Gastrocnemius medialis (tissue), 4 donors: ENCODE measurements around the gene WDR86. TPM values are rescaled to one million over a fixed set of nuclear protein-coding genes. Genes with fewer than 3 reads are reported as not detected.

ENCODE experiments used
- ATAC-seq, 2 donors: fragments of 150-250 bp; one replicate each; pipeline ENCODE4 v1.9.1; 2016
- DNase-seq, 2 donors: peaks; one replicate each; pipeline ENCODE4 v3.0.0-alpha.2; 2019
- H3K27ac ChIP-seq, 4 donors: fragments of 200-600 bp; sonication (generic); 1 replicate in 1 of 4; 2 replicates in 3 of 4; pipeline ENCODE4 v1.5.1; 2016 to 2018; ENCODE audit warnings: mild to moderate bottlenecking in 2 of 4, moderate library complexity in 1 of 4
- H3K27me3 ChIP-seq, 3 donors: fragments of 200-600 bp; sonication (generic) in 2 of 3; 1 replicate in 1 of 3; 2 replicates in 2 of 3; pipeline versions ENCODE4 v1.5.1 to v1.6.0; 2016 to 2019; ENCODE audit warnings: mild to moderate bottlenecking in 1 of 3, moderate library complexity in 1 of 3
- H3K36me3 ChIP-seq, 2 donors: fragments of 200-600 bp; sonication (generic) in 1 of 2; one replicate each; pipeline ENCODE4 v1.5.1; 2017 to 2018
- H3K4me1 ChIP-seq, 2 donors: fragments of 200-600 bp; sonication (generic) in 1 of 2; one replicate each; pipeline ENCODE4 v1.5.1; 2016 to 2017; ENCODE audit warnings: mild to moderate bottlenecking in 2 of 2
- H3K4me3 ChIP-seq, 4 donors: fragments of 200-600 bp; sonication (generic) in 3 of 4; 1 replicate in 1 of 4; 2 replicates in 3 of 4; pipeline ENCODE4 v1.5.1; 2016 to 2019; ENCODE audit warnings: mild to moderate bottlenecking in 2 of 4
- H3K9me3 ChIP-seq, 3 donors: fragments of 200-600 bp; sonication (generic) in 2 of 3; 1 replicate in 1 of 3; 2 replicates in 2 of 3; pipeline ENCODE4 v1.5.1; 2016 to 2019
- CTCF ChIP-seq, 5 experiments: fragments of 450-650 bp in 3 of 5; fragments of 200-600 bp in 2 of 5; sonication (generic) in 2 of 5; IDR thresholded peaks in 4 of 5; conservative IDR thresholded peaks in 1 of 5; 1 replicate in 4 of 5; 2 replicates in 1 of 5; pipeline ENCODE4 v1.5.1; 2016 to 2019; ENCODE audit warnings: antibody characterized with exemption in 5 of 5, mild to moderate bottlenecking in 3 of 5, moderate library complexity in 3 of 5
- POLR2A ChIP-seq, 2 donors: fragments of 450-650 bp; IDR thresholded peaks; one replicate each; pipeline ENCODE4 v1.6.1; 2017; ENCODE audit warnings: antibody characterized with exemption in 2 of 2, mild to moderate bottlenecking in 2 of 2, moderate library complexity in 2 of 2
- in situ Hi-C, 4 donors: fragments of 200-750 bp; cut with MboI; loops; one replicate each; pipeline versions ENCODE4 v1.15.0 to v1.8.0; 2017; ENCODE audit warnings: low sequenced_read_pairs in 4 of 4
- intact Hi-C: fragments of 100-400 bp; cut with DNase I; formaldehyde crosslinking; loops from one replicate; pipeline ENCODE4 v1.15.1; 2023; ENCODE audit warnings: low total_unique reads
- total RNA-seq, 4 donors: library from RNA; depleted of rRNA; stranded (reverse); fragments of >200 nt; gene quantifications; one replicate each; pipeline versions ENCODE4 v1.1.0 to v1.2.3, GENCODE V29; 2016

WDR86 gene
- total RNA-seq, 4 donors from 2014 or later, result 0.13 to 0.31 TPM; not detected in 2

- in situ Hi-C loops, result no loop called here
- intact Hi-C loops, result no loop called here
- DNase-seq (peak in 1 of 2 donors; percentile 3), ATAC-seq (no peak)
- Histone ChIP-seq H3K9me3 (peaks cover 0 to 11% (median 0%) of the 10 kb centered on the region in 3 donors), H3K27ac (no peak overlapping the region), H3K36me3 (no peaks in the 10 kb centered on the region), H3K4me3 (no peak overlapping the region), H3K4me1 (no peaks in the 10 kb centered on the region), H3K27me3 (no peaks in the 10 kb centered on the region)
- no peak for TF ChIP-seq CTCF (IDR thresholded peaks at IDR 0.05 in 4 of 5, conservative IDR thresholded peaks at IDR 0.05 in 1 of 5)
- no peak for TF ChIP-seq POLR2A (IDR thresholded peaks at IDR 0.05)
Observed at GRCh38 chr7:151423936-151424335, 14.1 kb upstream of the WDR86 start.

- H3K27me3 ChIP-seq, result no peaks in the 10 kb centered on the region
- peaks cover 0 to 11% (median 0%) of the 10 kb centered on the region in 3 donors for H3K9me3 ChIP-seq
- intact Hi-C loops, result no loop called here
- DNase-seq (peak in 1 of 2 donors; percentile 0), ATAC-seq (no peak)
- in situ Hi-C loops, result no loop called here
- H3K4me3 ChIP-seq, result no peak overlapping the region
- H3K36me3 ChIP-seq, result no peaks in the 10 kb centered on the region
- TF ChIP-seq POLR2A (IDR thresholded peaks at IDR 0.05) (no peak), CTCF (IDR thresholded peaks at IDR 0.05 in 4 of 5, conservative IDR thresholded peaks at IDR 0.05 in 1 of 5) (no peak)
- H3K4me1 ChIP-seq, result no peaks in the 10 kb centered on the region
- no peak overlapping the region for H3K27ac ChIP-seq
Observed at GRCh38 chr7:151423226-151423625, 13.4 kb upstream of the WDR86 start.

- TF ChIP-seq CTCF (IDR thresholded peaks at IDR 0.05 in 4 of 5, conservative IDR thresholded peaks at IDR 0.05 in 1 of 5), result no peak
- no peak for TF ChIP-seq POLR2A (IDR thresholded peaks at IDR 0.05)
- Histone ChIP-seq H3K27me3 (no peaks in the 10 kb centered on the region), H3K4me3 (no peak overlapping the region), H3K27ac (no peak overlapping the region), H3K9me3 (peaks cover 0 to 11% (median 0%) of the 10 kb centered on the region in 3 donors), H3K36me3 (no peaks in the 10 kb centered on the region), H3K4me1 (no peaks in the 10 kb centered on the region)
- intact Hi-C loops (no loop called here), in situ Hi-C loops (no loop called here)
- ATAC-seq, result no peak
- no peak for DNase-seq
Observed at GRCh38 chr7:151422212-151422611, 12.4 kb upstream of the WDR86 start.

- TF ChIP-seq POLR2A (IDR thresholded peaks at IDR 0.05), result no peak
- no peak for TF ChIP-seq CTCF (IDR thresholded peaks at IDR 0.05 in 4 of 5, conservative IDR thresholded peaks at IDR 0.05 in 1 of 5)
- no peaks in the 10 kb centered on the region for H3K36me3 ChIP-seq
Observed at GRCh38 chr7:151420144-151420543, 10.3 kb upstream of the WDR86 start.

GRCh38 chr7:151416941-151417315 is 7.1 kb upstream of the WDR86 start:
- no peaks in the 10 kb centered on the region for H3K36me3 ChIP-seq
- peaks cover 4 to 10% (median 5%) of the 10 kb centered on the region in 3 donors for H3K27me3 ChIP-seq
- DNase-seq, result no peak
- H3K4me3 ChIP-seq, result no peak overlapping the region
- intact Hi-C loops (no loop called here), in situ Hi-C loops (no loop called here)
- TF ChIP-seq CTCF (IDR thresholded peaks at IDR 0.05 in 4 of 5, conservative IDR thresholded peaks at IDR 0.05 in 1 of 5) (no peak), POLR2A (IDR thresholded peaks at IDR 0.05) (no peak)
- H3K27ac ChIP-seq, result no peak overlapping the region
- no peaks in the 10 kb centered on the region for H3K4me1 ChIP-seq
- peak in 1 of 2 donors; percentile 54 for ATAC-seq
- H3K9me3 ChIP-seq, result peaks cover 0 to 2% (median 0%) of the 10 kb centered on the region in 3 donors

More at GRCh38 chr7:151420144-151420543, 10.3 kb upstream of the WDR86 start:
- no peak overlapping the region for H3K27ac ChIP-seq
- H3K27me3 ChIP-seq, result peaks cover 0 to 3% (median 0%) of the 10 kb centered on the region in 3 donors
- peaks cover 0 to 11% (median 0%) of the 10 kb centered on the region in 3 donors for H3K9me3 ChIP-seq
- no peaks in the 10 kb centered on the region for H3K4me1 ChIP-seq
- DNase-seq (peak in 1 of 2 donors; percentile 1), ATAC-seq (no peak)
- H3K4me3 ChIP-seq, result no peak overlapping the region
- in situ Hi-C loops (no loop called here), intact Hi-C loops (no loop called here)
